Fibroblast of mammary gland (primary cell): Measurements from ENCODE around the gene CWC27.
A peak's percentile ranks its signal among the peaks of the same experiment; 100 is the strongest.

Source experiments
- DNase-seq: peaks from one replicate; pipeline ENCODE4 v3.0.0-alpha.2; 2010; ENCODE audit warnings: low read depth
- H3K4me3 ChIP-seq: 2 replicates; pipeline ENCODE4 v1.5.1; 2011; ENCODE audit warnings: low read depth, mild to moderate bottlenecking, low read length, moderate library complexity; ENCODE audit not compliant: control insufficient read depth
- CTCF ChIP-seq: conservative IDR thresholded peaks from 2 replicates; pipeline ENCODE4 v1.5.1; 2011; ENCODE audit warnings: low read depth, low read length, inconsistent platforms; ENCODE audit not compliant: control insufficient read depth, insufficient read depth

The CWC27 gene

GRCh38 chr5:64839936-64840335 lies 71.2 kb downstream of the CWC27 start:
- DNase-seq, result no peak
- H3K4me3 ChIP-seq, result no peak overlapping the region
- no peak for TF ChIP-seq CTCF

- no peak for DNase-seq
- TF ChIP-seq CTCF, result no peak
Measured at GRCh38 chr5:64840958-64841357, 72.2 kb downstream of the CWC27 start.

GRCh38 chr5:64853777-64854176 lies 85.0 kb downstream of the CWC27 start:
- H3K4me3 ChIP-seq, result no peak overlapping the region
- no peak for TF ChIP-seq CTCF
- DNase-seq, result no peak

More at GRCh38 chr5:64840958-64841357, 72.2 kb downstream of the CWC27 start:
- H3K4me3 ChIP-seq, result no peak overlapping the region

- H3K4me3 ChIP-seq, result no peak overlapping the region
- TF ChIP-seq CTCF, result no peak
- DNase-seq, result no peak
Measured at GRCh38 chr5:64854855-64855254, 86.1 kb downstream of the CWC27 start.

- no peak for DNase-seq
- TF ChIP-seq CTCF, result no peak
- H3K4me3 ChIP-seq, result no peak overlapping the region
Measured at GRCh38 chr5:64859881-64860280, 91.2 kb downstream of the CWC27 start.

- DNase-seq, result peak; percentile 46
- no peak overlapping the region for H3K4me3 ChIP-seq
- TF ChIP-seq CTCF, result no peak
Measured at GRCh38 chr5:64861281-64861680, 92.6 kb downstream of the CWC27 start.

GRCh38 chr5:64864171-64864570 lies 95.4 kb downstream of the CWC27 start:
- DNase-seq, result no peak
- H3K4me3 ChIP-seq, result no peak overlapping the region
- no peak for TF ChIP-seq CTCF
